ENCODE measurements around the gene ZNF615.

The ZNF615 gene

DNA sequence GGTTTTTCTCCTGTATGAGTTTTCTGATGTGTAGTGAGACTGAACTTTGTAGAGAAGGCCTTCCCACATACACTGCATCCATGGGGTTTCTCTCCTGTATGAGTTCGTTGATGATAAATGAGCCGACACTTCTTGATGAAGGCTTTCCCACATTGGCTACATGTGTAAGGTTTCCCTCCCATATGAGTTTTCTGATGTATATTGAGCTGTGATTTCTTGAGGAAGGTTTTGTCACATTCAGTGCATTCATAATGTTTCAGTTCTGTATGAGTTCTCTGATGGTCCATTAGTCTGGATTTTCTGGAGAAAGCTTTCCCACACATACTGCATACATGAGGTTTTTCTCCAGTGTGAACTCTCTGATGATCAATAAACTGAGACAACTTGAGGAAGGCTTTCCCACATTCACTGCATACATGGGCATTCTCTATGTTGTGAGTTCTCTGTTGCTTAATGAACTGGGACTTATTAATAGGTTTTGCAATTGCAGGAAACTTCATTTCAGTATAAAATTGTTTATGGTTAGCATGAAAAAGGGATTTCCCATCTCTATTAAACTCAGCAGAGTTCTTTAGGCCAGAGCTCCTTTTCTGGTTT lies 13.9 kb downstream of the ZNF615 start:
- TF ChIP-seq CTCF (IDR thresholded peaks at IDR 0.05; ENCODE audit: insufficient read depth, low read length, poor library complexity, severe bottlenecking) (no peak), EZH2phosphoT487 (conservative IDR thresholded peaks at IDR 0.05; ENCODE audit: low read length) (no peak)
- Histone ChIP-seq H3K9me3 (ENCODE audit: insufficient read depth, low read length) (peaks cover 25% of the 10 kb centered on the region; the same call in 1 of the 2 replicates), H4K20me1 (ENCODE audit: low read depth, low read length) (no peaks in the 10 kb centered on the region), H3F3A (ENCODE audit: insufficient read depth) (no peaks in the 10 kb centered on the region), H3K4me2 (ENCODE audit: low read depth, low read length, poor library complexity, severe bottlenecking) (no peak overlapping the region), H3K79me2 (ENCODE audit: insufficient read depth, low read length) (no peaks in the 10 kb centered on the region), H3K36me3 (ENCODE audit: low read length) (no peaks in the 10 kb centered on the region), H3K27ac (ENCODE audit: low read depth, low read length) (no peak overlapping the region), H3K9ac (ENCODE audit: low read length) (no peak overlapping the region), H2AFZ (ENCODE audit: low read depth, low read length, severe bottlenecking) (no peak overlapping the region), H3K27me3 (ENCODE audit: low read length) (no peaks in the 10 kb centered on the region), H3K9me2 (replicated peaks; ENCODE audit: insufficient read depth, low read length) (no peaks in the 10 kb centered on the region), H3K4me3 (ENCODE audit: insufficient read depth, low read length, poor library complexity, severe bottlenecking) (no peak overlapping the region)

GRCh38 chr19:51993422-51993821 lies 14.6 kb downstream of the ZNF615 start:
- H3K4me3 ChIP-seq (ENCODE audit: insufficient read depth, low read length, poor library complexity, severe bottlenecking): no peak overlapping the region
- H3K36me3 ChIP-seq (ENCODE audit: low read length): no peaks in the 10 kb centered on the region
- H3K9ac ChIP-seq (ENCODE audit: low read length): no peak overlapping the region
- H3K79me2 ChIP-seq (ENCODE audit: insufficient read depth, low read length): no peaks in the 10 kb centered on the region
- no peaks in the 10 kb centered on the region for H3F3A ChIP-seq (ENCODE audit: insufficient read depth)
- no peak overlapping the region for H3K4me2 ChIP-seq (ENCODE audit: low read depth, low read length, poor library complexity, severe bottlenecking)
- no peak overlapping the region for H3K27ac ChIP-seq (ENCODE audit: low read depth, low read length)
- H3K9me2 ChIP-seq (replicated peaks; ENCODE audit: insufficient read depth, low read length): no peaks in the 10 kb centered on the region
- H4K20me1 ChIP-seq (ENCODE audit: low read depth, low read length): no peaks in the 10 kb centered on the region
- peaks cover 25% of the 10 kb centered on the region; the same call in 1 of the 2 replicates for H3K9me3 ChIP-seq (ENCODE audit: insufficient read depth, low read length)
- TF ChIP-seq CTCF (IDR thresholded peaks at IDR 0.05; ENCODE audit: insufficient read depth, low read length, poor library complexity, severe bottlenecking): no peak
- TF ChIP-seq EZH2phosphoT487 (conservative IDR thresholded peaks at IDR 0.05; ENCODE audit: low read length): no peak
- no peak overlapping the region for H2AFZ ChIP-seq (ENCODE audit: low read depth, low read length, severe bottlenecking)
- H3K27me3 ChIP-seq (ENCODE audit: low read length): no peaks in the 10 kb centered on the region

GRCh38 chr19:51986309-51987291 lies 21.4 kb downstream of the ZNF615 start, which contains the start of gene ZNF350:
ZNF350 (minus strand) TSS chr19:51986840; CDS start chr19:51974360, 12,480 bp downstream.
- Histone ChIP-seq H2AFZ (ENCODE audit: low read depth, low read length, severe bottlenecking) (no peak within 1 kb of the TSS), H3K4me3 (ENCODE audit: insufficient read depth, low read length, poor library complexity, severe bottlenecking) (no peak within 1 kb of the TSS), H3F3A (ENCODE audit: insufficient read depth) (no peaks in the 10 kb centered on the region), H3K79me2 (ENCODE audit: insufficient read depth, low read length) (no peaks in the 10 kb centered on the region), H3K27me3 (ENCODE audit: low read length) (no peaks in the 10 kb centered on the region), H3K9me2 (replicated peaks; ENCODE audit: insufficient read depth, low read length) (no peaks in the 10 kb centered on the region), H3K36me3 (ENCODE audit: low read length) (no peaks in the 10 kb centered on the region), H4K20me1 (ENCODE audit: low read depth, low read length) (no peaks in the 10 kb centered on the region), H3K9ac (ENCODE audit: low read length) (no peak within 1 kb of the TSS), H3K9me3 (ENCODE audit: insufficient read depth, low read length) (no peaks in the 10 kb centered on the region; the same call in 1 of the 2 replicates), H3K4me2 (ENCODE audit: low read depth, low read length, poor library complexity, severe bottlenecking) (no peak within 1 kb of the TSS), H3K27ac (ENCODE audit: low read depth, low read length) (no peak within 1 kb of the TSS)
- TF ChIP-seq CTCF (IDR thresholded peaks at IDR 0.05; ENCODE audit: insufficient read depth, low read length, poor library complexity, severe bottlenecking): no peak
- TF ChIP-seq EZH2phosphoT487 (conservative IDR thresholded peaks at IDR 0.05; ENCODE audit: low read length): no peak
